Activated CD4-positive, alpha-beta T cell treated with anti-CD3 and anti-CD28 coated beads, Interleukin-2, Interleukin-6, amounts not matched to agents 100 ng/mL and 50 ng/mL, durations not matched to agents 16 hours and 8 hours (primary cell): ENCODE measurements around the gene CHN1.
A peak's percentile ranks its signal among the peaks of the same experiment; 100 is the strongest.

Experiments
- DNase-seq: peaks from one replicate; pipeline ENCODE4 v3.0.0-alpha.2; 2020

CHN1 gene

GRCh38 chr2:174815526-174815925 is 189.7 kb downstream of the CHN1 start:
- DNase-seq, result no peak

GRCh38 chr2:174812037-174812436 is 193.1 kb downstream of the CHN1 start:
- DNase-seq, result no peak

- no peak for DNase-seq
Observed at GRCh38 chr2:174807931-174808330, 197.2 kb downstream of the CHN1 start.

- DNase-seq, result no peak
Observed at GRCh38 chr2:174805803-174806202, 199.4 kb downstream of the CHN1 start.

GRCh38 chr2:174802459-174802858 is 202.7 kb downstream of the CHN1 start:
- no peak for DNase-seq

- no peak for DNase-seq
Observed at GRCh38 chr2:174800436-174801205, 204.6 kb downstream of the CHN1 start.

- no peak for DNase-seq
Observed at GRCh38 chr2:174798801-174799200, 206.4 kb downstream of the CHN1 start.

- no peak for DNase-seq
Observed at GRCh38 chr2:174797781-174798276, 207.4 kb downstream of the CHN1 start.

GRCh38 chr2:174796319-174796771 is 208.8 kb downstream of the CHN1 start:
- DNase-seq, result no peak

GRCh38 chr2:174794851-174795374 is 210.3 kb downstream of the CHN1 start:
- DNase-seq, result peak; percentile 54

GRCh38 chr2:174792309-174793025 is 212.7 kb downstream of the CHN1 start:
- no peak for DNase-seq

- DNase-seq, result no peak
Observed at GRCh38 chr2:174791746-174792280, 213.4 kb downstream of the CHN1 start.

GRCh38 chr2:174791020-174791419 is 214.2 kb downstream of the CHN1 start:
- DNase-seq, result no peak

GRCh38 chr2:174789001-174789400 is 216.2 kb downstream of the CHN1 start:
- no peak for DNase-seq

- no peak for DNase-seq
Observed at GRCh38 chr2:174788291-174788929, 216.8 kb downstream of the CHN1 start.

- no peak for DNase-seq
Observed at GRCh38 chr2:174787487-174788205, 217.5 kb downstream of the CHN1 start.

- no peak for DNase-seq
Observed at GRCh38 chr2:174786066-174786725, 219.0 kb downstream of the CHN1 start.

GRCh38 chr2:174785481-174785880 is 219.7 kb downstream of the CHN1 start:
- no peak for DNase-seq

- no peak for DNase-seq
Observed at GRCh38 chr2:174784909-174785308, 220.3 kb downstream of the CHN1 start.

GRCh38 chr2:174784316-174784715 is 220.9 kb downstream of the CHN1 start:
- DNase-seq, result no peak

- DNase-seq, result no peak
Observed at GRCh38 chr2:174781996-174782395, 223.2 kb downstream of the CHN1 start.

- DNase-seq, result no peak
Observed at GRCh38 chr2:174781298-174781697, 223.9 kb downstream of the CHN1 start.
